KOPT-K1 (cell line): Measurements from ENCODE around the gene RNF223.

Experiments used
- H3K27ac ChIP-seq: fragments of 200-600 bp; sonication (generic); 2 replicates; pipeline ENCODE4 v1.5.1; 2016; ENCODE audit warnings: antibody characterized with exemption, mild to moderate bottlenecking, low read depth, low read length; ENCODE audit not compliant: poor library complexity, severe bottlenecking
- H3K36me3 ChIP-seq: fragments of 200-600 bp; sonication (generic); 2 replicates; pipeline ENCODE4 v1.5.1; 2017; ENCODE audit warnings: antibody characterized with exemption, mild to moderate bottlenecking, low read length, moderate library complexity; ENCODE audit not compliant: insufficient read depth
- H3K9me3 ChIP-seq: fragments of 200-600 bp; sonication (generic); 2 replicates; pipeline ENCODE4 v1.5.1; 2017; ENCODE audit warnings: antibody characterized with exemption, low read length, mild to moderate bottlenecking; ENCODE audit not compliant: insufficient read depth, poor library complexity, severe bottlenecking

Gene RNF223

GRCh38 chr1:1043411-1043810, 30.7 kb downstream of the RNF223 start:
- H3K36me3 ChIP-seq = no peaks in the 10 kb centered on the region

DNA sequence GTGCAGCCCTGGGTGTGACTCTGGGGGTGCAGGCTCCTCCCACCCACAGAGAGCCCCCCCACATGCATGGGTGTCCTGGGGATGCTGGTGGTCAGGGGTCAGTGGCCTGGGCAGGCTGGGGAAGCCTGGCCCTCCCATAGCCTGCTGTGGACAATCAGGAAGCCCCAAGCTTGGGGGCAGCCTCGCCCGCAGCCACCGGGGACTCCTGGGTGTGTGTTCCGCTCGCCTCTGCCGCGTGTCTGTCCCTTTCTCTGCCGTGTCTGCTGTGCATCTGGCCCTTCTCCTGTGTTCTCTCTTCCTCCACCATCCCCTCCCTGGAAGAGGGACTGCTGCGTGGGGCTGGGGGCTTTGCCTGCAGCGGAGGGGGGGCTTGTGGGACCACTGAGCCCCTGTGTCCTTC, 31.3 kb downstream of the RNF223 start:
- Histone ChIP-seq H3K9me3 (no peaks in the 10 kb centered on the region), H3K27ac (no peak overlapping the region), H3K36me3 (no peaks in the 10 kb centered on the region)

More at GRCh38 chr1:1043411-1043810, 30.7 kb downstream of the RNF223 start:
- no peaks in the 10 kb centered on the region for H3K9me3 ChIP-seq
- H3K27ac ChIP-seq = no peak overlapping the region

GRCh38 chr1:1041873-1042272, 32.2 kb downstream of the RNF223 start:
- Histone ChIP-seq H3K36me3 (no peaks in the 10 kb centered on the region), H3K27ac (no peak overlapping the region), H3K9me3 (no peaks in the 10 kb centered on the region)

DNA sequence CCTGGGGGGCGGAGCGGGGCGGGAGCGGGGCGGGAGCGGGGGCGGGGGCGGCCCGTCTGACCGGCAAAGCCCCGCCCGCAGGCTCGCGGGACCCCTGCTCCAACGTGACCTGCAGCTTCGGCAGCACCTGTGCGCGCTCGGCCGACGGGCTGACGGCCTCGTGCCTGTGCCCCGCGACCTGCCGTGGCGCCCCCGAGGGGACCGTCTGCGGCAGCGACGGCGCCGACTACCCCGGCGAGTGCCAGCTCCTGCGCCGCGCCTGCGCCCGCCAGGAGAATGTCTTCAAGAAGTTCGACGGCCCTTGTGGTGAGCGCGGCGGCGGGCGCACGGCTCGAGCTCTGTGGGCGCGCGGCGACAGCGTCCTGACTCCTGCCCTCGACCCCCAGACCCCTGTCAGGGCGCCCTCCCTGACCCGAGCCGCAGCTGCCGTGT, 33.0 kb downstream of the RNF223 start:
- Histone ChIP-seq H3K27ac (no peak overlapping the region), H3K9me3 (no peaks in the 10 kb centered on the region), H3K36me3 (no peaks in the 10 kb centered on the region)

GRCh38 chr1:1040004-1040991, 33.8 kb downstream of the RNF223 start:
- H3K27ac ChIP-seq = no peak overlapping the region
- no peaks in the 10 kb centered on the region for H3K36me3 ChIP-seq
- H3K9me3 ChIP-seq = no peaks in the 10 kb centered on the region

DNA sequence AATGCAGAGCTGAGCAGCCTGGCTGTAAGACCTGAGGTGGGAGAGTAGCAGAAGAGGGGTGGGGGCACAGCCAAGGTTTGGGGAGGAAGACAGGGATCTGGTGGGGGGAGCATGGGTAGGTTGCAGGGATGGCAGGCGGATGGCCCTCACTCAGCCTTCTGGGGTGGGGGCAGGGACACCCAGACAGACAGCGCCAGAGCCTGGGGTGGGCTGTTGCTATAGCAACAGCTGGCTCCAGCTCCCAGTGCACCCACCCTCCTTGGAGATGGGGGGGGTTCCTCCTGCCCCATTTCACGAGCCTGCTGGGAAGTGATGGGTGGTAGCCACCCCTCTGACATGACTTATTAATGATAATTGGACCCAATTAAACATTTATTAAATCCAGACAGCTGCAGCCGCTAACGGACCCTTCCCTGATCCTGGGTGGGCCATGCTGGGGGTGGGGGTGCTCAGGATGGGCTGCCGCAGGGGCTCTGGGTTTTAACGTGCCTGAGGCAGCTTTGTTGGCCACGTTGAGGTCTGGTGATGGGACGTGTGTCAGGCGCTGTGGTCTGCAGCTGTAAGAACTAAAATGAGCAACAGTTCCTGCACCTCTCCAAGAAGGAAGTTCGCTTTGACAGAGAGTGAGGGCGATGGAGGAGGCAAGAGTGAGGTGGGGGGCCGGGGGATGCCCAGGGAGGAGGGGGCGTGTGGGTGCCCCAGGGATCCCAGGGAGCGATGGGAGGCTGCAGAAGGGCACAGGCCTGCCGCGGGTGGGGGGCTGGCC, 34.8 kb downstream of the RNF223 start:
- H3K36me3 ChIP-seq = no peaks in the 10 kb centered on the region
- no peaks in the 10 kb centered on the region for H3K9me3 ChIP-seq
- no peak overlapping the region for H3K27ac ChIP-seq

DNA sequence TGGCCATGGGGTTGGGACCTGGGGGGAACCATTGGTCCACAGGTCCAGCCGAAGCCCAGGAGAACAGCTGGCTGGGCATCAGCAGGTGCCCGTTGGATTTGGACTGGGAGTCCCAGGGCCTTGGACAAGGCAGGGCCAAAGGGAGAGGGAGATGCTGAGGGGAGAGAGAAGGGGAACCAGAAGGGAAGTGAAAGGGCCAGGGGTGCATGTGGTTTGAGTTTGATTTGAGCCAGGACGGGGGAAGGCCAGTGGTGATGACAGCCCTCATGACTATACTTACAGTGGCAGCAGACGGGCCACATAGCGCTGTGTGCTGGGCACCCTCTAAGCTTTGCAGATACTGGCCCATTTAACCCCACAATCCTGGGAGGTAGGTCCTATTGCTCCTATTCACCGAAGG, 35.4 kb downstream of the RNF223 start:
- Histone ChIP-seq H3K9me3 (no peaks in the 10 kb centered on the region), H3K27ac (no peak overlapping the region), H3K36me3 (no peaks in the 10 kb centered on the region)

DNA sequence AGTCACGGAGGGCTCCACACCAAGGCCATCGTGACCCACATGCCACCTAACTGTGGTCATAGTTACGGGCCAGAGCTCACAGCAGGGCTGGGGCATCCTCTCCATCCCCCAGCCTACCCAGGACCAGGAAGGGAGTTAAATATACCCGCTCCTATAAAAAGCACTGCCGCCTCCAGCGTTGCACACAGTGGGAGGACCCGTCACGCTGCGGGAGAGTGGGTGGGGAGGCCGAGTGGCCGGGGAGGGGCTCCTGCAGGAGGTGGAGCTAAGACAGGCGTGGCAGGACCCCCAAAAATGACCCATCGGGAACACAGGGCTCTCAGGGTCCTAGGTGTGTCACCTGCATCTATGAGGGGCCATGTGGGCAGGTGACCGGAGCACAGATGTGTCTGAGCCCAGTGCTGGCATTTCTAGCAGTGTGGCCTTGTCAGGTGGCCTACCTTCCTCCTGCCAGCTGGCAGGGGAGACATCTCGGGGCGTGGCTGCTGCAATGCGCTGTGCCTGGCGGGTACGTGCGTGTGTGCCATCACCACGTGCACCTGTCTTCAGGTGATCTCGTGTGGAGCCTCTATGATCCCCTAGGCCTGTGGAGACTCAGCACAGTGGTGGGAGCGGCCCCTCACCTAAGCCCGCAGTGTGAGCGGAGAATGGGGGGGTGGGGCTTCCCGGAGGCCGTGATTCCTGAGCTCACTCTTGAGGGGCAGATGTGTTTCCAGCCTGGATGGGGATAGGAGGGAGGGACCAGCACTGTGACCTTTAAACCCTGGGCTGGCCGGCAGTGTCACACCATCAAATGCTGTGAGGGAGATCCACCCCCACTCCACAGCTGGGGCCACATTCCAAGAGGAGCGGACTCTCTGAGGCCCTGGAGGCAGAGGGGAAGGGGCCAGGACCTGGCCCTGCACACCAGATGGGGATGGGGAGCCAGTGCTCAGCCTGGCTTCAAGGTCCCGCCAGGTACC, 36.5 kb downstream of the RNF223 start:
- Histone ChIP-seq H3K27ac (no peak overlapping the region), H3K36me3 (no peaks in the 10 kb centered on the region), H3K9me3 (no peaks in the 10 kb centered on the region)

GRCh38 chr1:1035291-1035943, 38.7 kb downstream of the RNF223 start:
- Histone ChIP-seq H3K9me3 (no peaks in the 10 kb centered on the region), H3K36me3 (no peaks in the 10 kb centered on the region), H3K27ac (no peak overlapping the region)

GRCh38 chr1:1034439-1034781, 39.7 kb downstream of the RNF223 start:
- Histone ChIP-seq H3K27ac (no peak overlapping the region), H3K36me3 (no peaks in the 10 kb centered on the region), H3K9me3 (no peaks in the 10 kb centered on the region)

DNA sequence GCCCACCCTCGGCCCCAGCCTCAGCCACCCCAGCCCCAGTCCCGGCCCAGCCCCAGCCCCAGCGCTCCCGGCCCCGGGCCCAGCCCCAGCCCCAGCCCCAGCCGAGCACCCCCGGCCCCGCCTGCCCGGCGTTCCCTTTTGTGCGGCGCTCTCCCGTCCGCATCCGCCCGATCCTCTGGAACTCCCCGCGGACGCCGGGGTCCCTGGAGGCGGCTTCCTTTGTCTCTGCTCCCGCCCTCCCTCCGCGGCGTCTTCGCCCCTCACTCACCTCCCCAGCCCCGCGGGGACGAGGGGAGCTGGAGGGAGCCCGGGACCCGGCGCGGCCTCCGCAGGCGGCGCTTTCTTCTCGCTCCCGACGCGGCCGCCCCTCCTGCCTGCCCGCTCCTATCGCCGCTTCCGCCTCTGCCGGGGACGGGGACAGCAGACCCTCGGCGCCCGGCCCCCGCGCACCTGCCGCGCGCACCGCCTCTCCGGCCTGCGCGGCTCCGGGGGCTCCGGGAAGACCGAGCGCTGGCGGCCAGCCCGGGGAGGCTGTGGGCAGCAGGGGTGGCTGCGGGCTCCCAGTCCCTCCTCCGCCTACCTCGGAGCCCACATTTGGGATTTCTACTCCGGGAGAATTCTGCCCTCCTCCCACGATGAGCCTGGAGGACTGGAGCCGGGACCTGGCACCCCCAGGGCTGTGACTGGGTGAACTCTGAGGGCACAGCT, 40.2 kb downstream of the RNF223 start:
- Histone ChIP-seq H3K27ac (no peak overlapping the region), H3K36me3 (no peaks in the 10 kb centered on the region), H3K9me3 (no peaks in the 10 kb centered on the region)

- no peaks in the 10 kb centered on the region for H3K9me3 ChIP-seq
- H3K36me3 ChIP-seq = no peaks in the 10 kb centered on the region
- H3K27ac ChIP-seq = no peak overlapping the region
Measured at GRCh38 chr1:1033009-1033587, 41.0 kb downstream of the RNF223 start.

DNA sequence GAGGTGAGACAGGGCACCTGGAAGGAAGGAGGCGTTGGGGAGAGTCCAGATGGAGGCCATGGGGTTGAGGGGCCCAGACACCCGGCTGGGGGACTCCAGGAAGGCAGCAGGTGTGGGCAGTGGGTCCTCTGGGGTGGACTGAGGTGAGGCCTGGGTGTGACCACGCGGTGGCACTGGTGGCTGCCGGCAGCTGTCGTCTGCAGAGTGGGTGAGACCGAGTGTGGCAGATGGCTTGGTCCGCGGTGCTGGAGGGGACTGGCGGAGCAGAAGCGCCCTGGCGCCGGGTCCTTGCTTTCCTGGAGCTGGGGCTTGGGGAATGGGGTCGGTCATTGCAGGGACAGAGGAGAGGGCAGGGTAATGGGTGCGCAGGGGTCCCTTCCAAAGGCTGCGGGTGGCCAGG, 41.7 kb downstream of the RNF223 start:
- Histone ChIP-seq H3K27ac (no peak overlapping the region), H3K36me3 (no peaks in the 10 kb centered on the region)

More for the DNA sequence above, 41.7 kb downstream of the RNF223 start:
- no peaks in the 10 kb centered on the region for H3K9me3 ChIP-seq
